LHCN-M2 (cell line): Measurements from ENCODE around the gene ERICH2. TPM values are rescaled to one million over a fixed set of nuclear protein-coding genes. Genes with fewer than 3 reads are reported as not detected.

Source experiments
- DNase-seq: peaks from one replicate; pipeline ENCODE4 v3.0.0-alpha.2; 2012; ENCODE audit warnings: low read depth
- total RNA-seq: library from RNA; depleted of rRNA; stranded (reverse); fragments of >200 nt; gene quantifications from 2 replicates; pipeline ENCODE4 v1.2.3, GENCODE V29; 2014

ERICH2 gene
- total RNA-seq, 1 experiment from 2014 or later, result not detected

DNA sequence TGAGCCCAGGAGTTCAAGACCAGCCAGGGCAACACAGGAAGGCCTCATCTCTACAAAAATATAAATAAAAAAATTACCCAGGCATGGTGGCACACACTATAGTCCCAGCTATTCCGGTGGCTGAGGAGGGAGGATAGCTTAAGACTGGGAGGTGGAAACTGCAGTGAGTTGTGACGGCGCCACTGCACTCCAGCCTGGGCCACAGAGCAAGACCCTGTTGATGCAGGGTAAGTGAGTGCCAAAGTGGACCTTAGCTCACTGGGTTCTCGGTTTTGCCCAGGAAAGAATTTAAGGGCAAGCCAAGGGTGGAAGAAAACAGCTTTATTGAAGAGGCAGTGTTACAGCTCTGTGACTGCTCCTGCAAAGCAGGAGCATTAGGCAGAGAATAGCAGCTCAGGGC, 6.9 kb upstream of the ERICH2 start:
- no peak for DNase-seq

DNA sequence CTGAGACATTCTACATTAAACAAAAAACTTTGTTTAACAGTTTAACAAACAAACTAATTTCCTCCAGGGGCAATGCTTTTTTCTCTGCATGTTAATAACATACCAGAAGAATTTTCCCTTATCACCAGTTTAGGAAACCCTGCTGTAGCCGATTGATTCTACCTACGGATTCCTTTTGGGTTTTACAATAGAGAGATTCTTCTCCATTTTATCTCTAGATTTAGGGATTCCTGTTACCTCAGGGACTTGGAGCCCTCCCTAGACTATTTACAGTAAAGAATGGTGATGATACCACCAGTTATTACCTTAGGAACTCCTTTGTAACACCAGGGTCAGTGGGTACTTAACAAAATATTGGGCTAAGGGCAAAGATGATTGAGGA, 5.3 kb upstream of the ERICH2 start:
- DNase-seq, result no peak

DNA sequence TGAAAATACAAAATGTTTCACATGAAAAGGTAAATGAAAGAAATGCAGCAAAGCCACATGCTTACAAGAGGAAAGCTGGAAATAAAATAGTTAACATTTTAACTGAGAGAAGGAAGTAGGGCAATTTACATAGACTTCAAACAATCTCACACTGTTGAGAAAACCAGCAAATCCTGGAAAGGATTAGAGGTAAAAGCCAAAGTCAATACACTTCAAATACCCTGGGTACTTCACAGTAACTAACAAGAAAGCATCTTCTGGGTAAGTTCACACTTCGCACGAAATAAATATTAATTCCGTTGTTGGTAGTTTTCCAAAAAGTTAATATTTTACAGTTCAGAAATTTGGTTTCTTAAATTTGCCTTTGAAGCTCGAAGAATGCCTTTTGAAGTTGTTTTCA, 3.5 kb upstream of the ERICH2 start:
- DNase-seq, result no peak

DNA sequence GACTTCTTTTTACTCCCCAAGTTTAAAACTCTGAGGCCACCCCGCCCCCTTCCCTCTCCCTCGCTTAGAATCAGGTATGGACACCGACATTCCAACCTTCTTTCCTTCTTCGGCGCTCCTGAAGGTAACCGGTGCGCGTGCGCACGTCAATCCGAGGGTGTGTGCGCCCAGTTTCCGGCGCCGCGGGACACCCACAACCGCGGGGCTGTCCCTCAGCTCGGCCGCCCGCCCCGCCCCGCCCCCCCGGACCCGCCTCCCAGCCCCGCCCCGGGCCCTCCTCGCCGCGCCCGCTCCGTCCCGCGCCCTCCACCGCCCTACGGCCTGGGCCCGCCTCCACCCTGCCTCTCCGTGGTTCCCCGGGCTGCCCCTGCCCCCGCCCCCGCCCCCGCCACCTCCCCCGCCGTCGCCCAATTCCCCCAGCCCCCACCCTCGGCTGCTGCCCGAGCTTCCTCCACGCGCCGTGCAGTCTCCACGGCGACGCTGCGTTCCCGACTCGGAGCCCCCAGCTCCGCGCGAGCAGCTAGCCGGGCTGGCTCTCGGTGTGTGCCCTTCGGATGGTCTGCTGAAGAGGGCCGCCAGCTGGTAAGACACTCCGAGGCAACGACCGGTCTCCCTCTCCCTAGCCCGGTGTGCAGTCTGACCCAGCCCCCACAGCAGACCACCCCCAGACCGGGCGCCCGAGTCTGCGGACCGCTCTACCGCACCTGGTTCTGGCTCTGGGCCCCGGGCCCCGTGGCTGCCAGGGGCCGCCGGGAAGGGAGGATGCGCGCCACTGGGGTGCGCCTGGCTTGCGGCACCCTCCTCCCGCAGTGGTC, 635 bp downstream of the ERICH2 start:
- DNase-seq, result peak; percentile 31

DNA sequence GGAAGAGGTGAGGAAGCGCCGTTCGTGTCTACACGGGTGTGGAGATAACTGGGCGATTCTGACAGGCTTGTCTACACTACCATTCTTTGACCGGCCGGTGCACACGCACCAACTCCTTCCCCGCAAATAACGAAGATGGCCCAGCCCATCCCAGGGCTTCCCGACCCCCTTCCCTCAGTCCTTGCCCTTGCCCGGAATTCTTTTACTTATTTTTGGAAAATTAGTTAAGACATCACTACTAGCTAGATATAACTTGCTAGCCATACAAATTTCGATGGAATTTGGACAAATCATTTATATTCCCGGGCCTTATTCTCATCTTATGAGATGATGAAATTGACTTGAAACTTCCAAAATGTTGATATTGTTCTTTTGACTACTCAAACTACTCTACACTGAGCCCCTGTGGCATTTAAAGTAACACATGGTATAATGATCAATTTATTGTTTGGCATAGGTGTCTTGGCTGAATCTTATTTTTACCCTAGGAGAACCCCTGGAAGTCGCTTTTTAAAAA, 1.3 kb downstream of the ERICH2 start:
- DNase-seq, result no peak

DNA sequence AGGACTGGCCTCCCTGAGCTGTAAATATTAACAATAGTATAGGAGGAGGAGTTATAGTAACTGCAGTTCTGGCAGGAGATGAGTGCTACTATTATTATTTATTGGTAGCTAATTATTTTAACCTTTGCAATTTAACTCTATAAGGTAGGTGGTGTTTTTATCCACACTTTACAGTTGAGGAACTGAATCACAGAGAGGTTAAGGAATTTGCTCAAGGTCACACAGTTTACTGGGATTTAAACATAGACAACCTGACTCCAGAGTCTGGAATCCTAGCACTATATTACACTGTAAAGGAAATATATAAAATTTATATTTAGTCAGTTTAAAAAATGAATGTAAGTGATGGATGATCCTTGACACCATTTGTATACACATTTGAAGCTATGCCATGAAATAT, 2.1 kb downstream of the ERICH2 start:
- no peak for DNase-seq

DNA sequence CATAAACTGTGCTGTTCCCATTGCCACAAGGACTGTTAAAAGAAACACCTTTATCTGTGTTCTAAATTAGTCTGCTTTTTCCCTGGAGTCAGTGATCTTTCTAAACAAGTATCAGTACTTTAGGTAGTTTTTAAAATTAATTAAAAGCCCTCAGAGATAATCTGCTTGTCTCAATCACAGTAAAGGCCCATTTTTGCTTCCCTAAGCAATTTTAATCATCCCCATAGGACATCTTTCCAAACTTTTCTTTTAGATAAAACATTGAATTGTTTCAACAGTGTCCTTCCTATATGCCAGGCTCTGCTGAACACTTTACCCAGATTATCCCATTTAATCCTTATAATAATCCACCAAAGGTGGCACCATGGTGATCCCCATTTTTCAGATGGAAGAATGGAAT, 3.9 kb downstream of the ERICH2 start:
- no peak for DNase-seq

DNA sequence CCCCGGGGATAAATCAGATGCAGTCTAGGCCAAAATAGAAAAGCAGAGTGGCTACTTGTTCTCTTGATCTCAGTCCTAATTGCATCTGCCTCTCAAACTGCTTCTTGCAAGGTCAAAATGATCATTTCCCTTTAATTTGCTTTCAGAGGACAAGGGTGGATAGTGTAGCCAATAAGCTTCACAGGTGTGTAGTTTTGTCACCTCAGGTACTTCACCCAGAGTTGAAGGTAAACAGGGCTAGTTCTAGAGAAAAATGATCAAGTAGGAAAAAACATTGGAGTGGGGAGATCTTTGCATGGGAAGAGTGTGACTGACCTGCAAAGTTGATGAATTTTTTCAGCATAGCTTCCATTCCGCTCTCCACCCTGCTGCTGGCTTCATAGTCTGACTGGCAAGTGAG, 8.7 kb downstream of the ERICH2 start:
- no peak for DNase-seq

DNA sequence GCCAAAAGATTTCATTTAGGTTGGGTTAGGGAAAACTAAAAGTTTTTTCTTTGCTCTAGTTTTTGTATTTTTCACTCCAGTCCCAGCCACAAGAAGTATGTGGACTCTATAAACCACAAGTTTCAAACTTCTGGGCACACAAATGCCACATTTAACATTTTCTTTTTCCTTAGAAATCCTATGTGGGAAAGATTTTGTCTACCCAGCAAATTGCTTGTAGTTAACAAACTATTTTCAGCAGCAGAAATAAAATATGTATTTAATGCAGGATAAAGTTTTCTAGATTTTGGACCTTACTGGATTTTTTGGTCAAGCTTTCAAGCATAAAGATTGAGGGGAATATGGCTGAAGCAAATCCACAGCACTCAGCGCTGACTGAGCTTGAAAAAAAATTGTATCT, 9.1 kb downstream of the ERICH2 start:
- no peak for DNase-seq

DNA sequence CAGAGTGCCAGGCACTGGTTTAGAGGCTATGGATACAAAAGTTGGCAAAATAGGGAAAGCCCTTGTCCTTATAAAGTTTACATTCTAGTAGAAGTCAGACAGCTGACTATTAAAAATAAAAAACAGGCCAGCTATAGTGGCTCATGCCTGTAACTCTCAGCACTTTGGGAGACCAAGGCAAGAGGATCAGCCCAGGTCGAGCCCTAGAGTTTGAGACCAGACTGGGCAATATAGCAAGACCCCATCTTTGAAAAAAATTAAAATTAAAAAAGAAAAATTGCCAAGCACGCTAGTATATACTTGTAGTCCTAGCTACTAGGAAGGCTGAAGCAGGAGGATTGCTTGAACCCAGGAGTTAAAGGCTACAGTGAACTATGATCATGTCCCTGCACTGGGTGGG, 12.5 kb downstream of the ERICH2 start:
- no peak for DNase-seq

DNA sequence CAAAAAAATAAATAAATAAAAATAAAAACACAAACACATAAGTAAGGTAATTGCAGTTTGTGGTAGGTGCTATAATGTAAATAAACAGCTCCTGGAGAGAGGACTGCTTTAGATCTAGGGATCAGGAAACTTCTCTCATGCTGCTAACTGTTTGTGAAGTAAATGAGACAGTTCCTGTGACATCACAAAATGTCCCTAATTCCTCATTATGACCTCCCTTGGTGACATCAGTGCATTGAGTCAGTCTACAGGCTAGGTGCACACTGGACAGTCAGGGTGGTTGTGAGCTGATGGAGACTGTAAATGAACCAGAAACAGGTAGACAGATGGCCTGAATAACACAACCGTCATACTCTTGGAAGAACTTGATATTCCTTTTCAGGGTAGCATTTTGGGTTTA, 13.4 kb downstream of the ERICH2 start:
- no peak for DNase-seq

DNA sequence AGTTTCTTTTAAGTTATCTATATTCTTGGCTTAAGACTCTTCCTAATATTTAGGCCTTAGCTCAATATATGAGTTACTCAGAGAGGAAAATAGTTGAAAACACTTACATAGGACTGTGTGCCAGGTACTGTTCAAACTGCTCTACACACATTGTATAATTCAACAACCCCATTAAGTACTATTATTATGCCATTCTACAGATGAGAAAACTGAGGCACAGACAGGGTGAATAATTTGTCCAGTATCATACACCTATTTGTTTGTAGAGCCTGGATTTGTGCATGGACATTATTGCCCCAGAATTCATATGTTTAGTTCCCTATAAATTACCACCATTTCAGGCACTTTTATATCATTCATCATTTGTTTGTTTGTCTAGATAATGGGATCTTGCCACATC, 28.8 kb downstream of the ERICH2 start:
- DNase-seq, result no peak

DNA sequence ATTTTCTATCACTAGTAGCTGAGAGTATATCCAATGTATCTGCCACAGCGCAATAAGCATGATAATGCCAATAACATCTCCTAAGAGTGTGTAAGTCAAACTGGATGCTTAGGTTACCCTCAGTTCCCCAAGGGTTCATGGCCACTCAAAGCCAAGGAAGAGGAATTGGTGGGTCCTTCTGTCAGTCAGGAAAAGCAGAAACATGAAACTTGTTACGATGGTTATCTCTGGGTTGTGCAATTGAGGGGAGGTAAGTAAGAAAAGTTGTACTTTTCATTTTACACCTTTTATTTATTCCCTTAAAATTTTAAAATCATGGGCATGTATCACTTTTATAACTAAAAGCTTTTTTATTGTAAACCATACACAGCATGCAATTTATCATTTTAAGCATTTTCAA, 36.4 kb downstream of the ERICH2 start:
- no peak for DNase-seq

DNA sequence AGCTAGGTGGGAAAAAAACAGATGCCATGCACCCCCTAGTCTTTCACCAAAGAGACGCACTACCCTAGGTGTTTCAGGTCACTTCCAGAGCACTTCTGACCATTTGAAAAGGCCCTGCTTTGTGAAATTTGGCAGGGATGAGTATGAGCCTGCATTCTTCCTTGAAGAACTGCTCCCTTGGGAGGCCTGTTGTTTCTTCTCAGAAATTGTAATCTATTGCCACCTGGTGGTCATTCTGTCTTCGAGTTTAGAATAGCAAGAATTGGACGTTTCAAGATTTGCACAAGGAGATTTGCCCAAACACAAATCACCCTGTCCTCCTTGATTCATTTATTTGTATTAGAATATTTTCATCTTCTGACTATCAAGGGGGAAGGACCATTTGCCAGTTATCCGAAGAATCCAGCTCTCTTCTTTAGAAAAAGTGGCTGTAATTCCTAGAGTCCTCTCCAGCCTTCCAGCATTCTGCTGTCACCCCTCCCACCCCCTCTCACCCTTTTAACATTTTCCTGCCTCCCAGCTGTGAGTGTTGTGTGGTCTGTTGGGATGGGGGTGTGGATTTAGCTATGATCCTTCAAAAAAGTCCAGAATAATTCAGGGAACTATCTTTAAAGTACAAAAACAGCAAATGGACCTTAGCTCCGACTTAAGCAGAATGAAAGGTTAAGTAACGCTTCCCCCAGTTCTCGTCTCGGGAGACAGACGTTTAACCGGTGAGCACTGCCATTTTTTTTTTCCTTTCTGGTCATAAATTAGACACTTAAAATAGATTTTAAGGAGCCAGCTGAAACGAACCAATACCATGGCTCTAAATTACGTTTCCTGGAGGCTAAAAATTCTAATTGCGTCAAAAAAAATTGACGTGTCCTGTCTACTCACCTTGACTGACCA, 42.8 kb downstream of the ERICH2 start:
- DNase-seq, result peak; percentile 87

DNA sequence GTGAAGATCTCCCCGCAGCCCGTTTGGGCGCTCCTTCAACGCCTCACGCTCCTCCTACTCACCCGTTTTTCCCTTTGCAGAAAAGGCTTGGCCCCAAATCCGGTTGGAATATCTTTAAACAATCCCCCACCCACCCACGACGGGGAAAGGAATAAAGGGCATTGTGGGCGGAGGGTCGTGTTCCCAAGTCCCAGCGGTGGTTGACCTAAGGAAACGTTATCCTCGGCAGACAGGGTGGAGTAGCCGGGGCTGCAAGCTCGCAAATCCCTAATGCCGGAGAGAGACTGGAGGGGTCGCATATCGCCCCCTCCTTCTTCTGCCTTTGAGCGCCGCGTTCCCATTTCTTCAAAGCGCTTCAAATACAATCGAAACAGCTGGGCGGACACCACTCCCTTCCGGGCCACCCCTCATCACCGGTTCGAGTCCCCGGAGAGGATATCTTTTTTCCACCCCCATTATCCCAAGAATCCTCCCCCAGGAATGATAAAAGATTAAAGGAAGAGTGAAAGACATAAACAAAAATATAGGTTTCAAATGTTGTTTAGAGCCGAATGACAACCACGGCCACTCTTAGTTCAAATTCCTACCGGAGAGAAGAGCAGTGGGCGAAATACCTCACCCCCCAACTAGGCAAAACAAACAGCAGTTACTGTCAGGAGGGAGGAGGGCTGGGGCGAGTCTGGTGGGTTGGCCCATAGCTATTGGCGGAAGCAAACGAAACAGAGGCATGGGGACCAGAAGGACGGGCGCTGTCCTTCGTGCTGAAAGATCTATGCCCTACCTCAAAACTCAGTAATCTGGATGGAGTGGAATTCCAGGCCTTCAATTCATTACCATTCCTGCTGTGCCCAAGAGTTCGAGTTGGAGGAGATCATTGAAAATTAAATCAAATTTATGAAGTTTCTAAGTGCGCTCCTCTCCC, 43.7 kb downstream of the ERICH2 start:
- peak; percentile 66 for DNase-seq

DNA sequence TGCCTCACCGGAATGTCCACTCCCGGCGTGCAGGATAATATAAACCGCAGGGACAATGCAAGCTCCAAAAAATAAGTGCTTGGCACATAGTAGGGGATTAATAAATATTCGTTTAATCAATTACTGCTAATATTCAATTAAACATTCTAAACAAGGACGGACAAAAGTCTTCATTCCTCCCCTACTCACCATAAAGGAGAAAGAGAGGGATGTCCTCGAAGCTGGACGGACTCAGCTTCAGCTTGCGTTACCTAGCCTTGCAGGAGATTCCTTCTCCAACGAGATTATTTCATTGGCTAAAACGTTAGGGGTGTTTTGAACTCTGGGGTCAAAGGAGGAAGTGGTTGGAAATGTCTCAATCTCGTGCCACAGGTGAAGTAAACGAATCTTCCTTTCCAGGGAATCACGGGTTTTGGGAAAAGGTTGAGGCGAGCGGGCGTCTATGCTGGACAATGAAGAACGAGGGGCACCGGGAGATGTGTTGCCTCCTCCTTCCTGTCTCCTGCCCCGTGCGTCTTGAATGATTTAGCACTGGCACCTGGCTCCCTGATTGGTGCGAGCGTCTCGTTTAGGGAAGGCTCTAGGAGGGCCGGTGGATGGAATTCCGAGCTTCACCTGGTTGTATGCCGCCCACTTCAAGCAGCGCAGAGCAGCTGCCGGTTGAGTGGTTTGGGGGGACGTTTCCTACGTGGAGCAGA, 44.5 kb downstream of the ERICH2 start:
- DNase-seq, result no peak

DNA sequence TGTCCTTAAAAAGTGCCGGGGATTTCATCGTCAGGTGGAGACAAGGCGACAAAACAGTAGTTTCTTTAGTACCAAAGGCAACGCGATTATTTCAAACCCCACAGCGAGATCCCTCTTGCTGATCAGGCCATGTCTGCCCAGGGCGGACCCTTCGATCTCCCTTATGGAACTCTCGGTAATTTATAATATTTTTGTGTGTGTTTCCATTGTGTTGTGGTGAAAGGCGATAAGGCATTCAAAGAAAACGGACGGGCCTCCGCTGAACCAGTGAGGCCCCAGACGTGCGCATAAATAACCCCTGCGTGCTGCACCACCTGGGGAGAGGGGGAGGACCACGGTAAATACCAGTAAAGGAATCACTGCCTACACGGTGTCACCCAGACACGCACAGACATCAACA, 45.1 kb downstream of the ERICH2 start:
- DNase-seq, result no peak

DNA sequence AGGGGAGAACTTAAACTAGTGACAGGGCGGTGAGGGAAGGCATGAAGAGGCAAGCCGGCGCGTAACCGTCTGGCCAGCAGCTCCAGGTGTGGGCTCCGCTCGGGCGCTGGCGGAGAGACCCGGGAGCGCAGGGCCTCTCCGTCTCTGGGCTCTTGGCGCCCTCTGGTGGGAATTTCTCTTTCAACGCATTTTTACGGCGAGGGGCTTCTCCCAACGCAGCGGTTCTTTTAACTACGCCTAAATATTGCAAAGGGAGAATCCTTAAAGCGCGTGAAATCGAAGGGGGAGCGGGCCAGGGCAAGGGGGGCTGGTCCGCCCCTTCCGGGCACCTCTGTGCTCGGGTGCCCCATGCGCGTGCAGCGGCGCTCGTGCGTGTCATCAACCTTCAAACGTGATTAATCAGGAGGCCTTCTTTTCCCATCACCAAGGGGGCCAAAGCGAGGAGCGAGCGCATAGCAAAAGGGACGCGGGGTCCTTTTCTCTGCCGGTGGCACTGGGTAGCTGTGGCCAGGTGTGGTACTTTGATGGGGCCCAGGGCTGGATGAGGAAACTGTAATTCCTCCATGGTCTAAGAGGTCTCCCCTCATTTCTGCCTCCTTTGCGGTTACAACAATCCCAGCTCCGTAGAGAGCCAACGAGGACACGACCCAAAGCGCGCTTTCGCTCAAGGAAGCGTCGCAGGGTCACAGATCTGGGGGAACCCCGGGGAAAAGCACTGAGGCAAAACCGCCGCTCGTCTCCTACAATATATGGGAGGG, 45.7 kb downstream of the ERICH2 start:
- peak; percentile 25 for DNase-seq

DNA sequence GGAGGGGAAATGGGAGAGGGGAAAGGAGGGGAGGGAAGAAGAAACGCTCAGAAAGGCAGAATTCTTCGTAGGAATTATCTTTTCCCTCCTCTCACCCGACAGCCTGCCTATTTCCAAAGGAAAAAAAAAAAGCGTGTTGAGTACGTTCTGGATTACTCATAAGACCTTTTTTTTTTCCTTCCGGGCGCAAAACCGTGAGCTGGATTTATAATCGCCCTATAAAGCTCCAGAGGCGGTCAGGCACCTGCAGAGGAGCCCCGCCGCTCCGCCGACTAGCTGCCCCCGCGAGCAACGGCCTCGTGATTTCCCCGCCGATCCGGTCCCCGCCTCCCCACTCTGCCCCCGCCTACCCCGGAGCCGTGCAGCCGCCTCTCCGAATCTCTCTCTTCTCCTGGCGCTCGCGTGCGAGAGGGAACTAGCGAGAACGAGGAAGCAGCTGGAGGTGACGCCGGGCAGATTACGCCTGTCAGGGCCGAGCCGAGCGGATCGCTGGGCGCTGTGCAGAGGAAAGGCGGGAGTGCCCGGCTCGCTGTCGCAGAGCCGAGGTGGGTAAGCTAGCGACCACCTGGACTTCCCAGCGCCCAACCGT, 46.4 kb downstream of the ERICH2 start, which contains the start of gene GAD1:
Gene GAD1 (plus strand): TSS at position 384 of the 589 bp plus-strand sequence. CDS start 1,705 bp downstream, outside the sequence.
- DNase-seq, result peak; percentile 64
